ENCODE measurements around the gene EPB41L2. TPM values are rescaled to one million over a fixed set of nuclear protein-coding genes. Genes with fewer than 3 reads are reported as not detected.

Gene EPB41L2
- total and polyA plus RNA-seq, 2 experiments from 2014 or later = 76.2 to 91.7 TPM

- ATAC-seq (no peak), DNase-seq (ENCODE audit: low spot score) (no peak)
- Histone ChIP-seq H3K79me2 (replicated peaks; ENCODE audit: insufficient read depth) (peaks cover 62% of the 10 kb centered on the region), H3F3A (replicated peaks; ENCODE audit: low read depth) (no peaks in the 10 kb centered on the region), H2AFZ (no peak overlapping the region), H3K27me3 (ENCODE audit: insufficient read depth) (no peaks in the 10 kb centered on the region), H3K4me1 (ENCODE audit: insufficient read depth) (no peaks in the 10 kb centered on the region), H4K20me1 (replicated peaks; ENCODE audit: insufficient read depth) (no peaks in the 10 kb centered on the region; the same call in 1 of the 2 replicates), H3K9me2 (ENCODE audit: insufficient read depth) (peaks cover 7% of the 10 kb centered on the region; the same call in 1 of the 2 replicates), H3K36me3 (ENCODE audit: insufficient read depth) (no peaks in the 10 kb centered on the region), H3K27ac (ENCODE audit: low read depth) (no peak overlapping the region), H3K4me3 (no peak overlapping the region), H3K4me2 (no peak overlapping the region)
- no peaks in the 10 kb centered on the region for H3K36me3 Mint-ChIP-seq (ENCODE audit: low read depth)
- no peak overlapping the region for H3K27ac Mint-ChIP-seq
- H3K4me1 Mint-ChIP-seq = no peaks in the 10 kb centered on the region; the same call in 2 of the 3 replicates
- no peaks in the 10 kb centered on the region for H3K27me3 Mint-ChIP-seq (ENCODE audit: insufficient read depth, low read depth, poor library complexity)
- H3K9me3 Mint-ChIP-seq = no peaks in the 10 kb centered on the region
- TF ChIP-seq EZH2phosphoT487 (IDR thresholded peaks at IDR 0.05; ENCODE audit: unreplicated experiment) (no peak), CTCF (conservative IDR thresholded peaks at IDR 0.05; ENCODE audit: low read depth in 2 of 2) (no peak), ZNF114 (CRISPR knock-in tag; IDR thresholded peaks at IDR 0.05) (no peak), ZNF462 (CRISPR knock-in tag; IDR thresholded peaks at IDR 0.05) (no peak), POLR2AphosphoS5 (IDR thresholded peaks at IDR 0.05; ENCODE audit: low read depth) (no peak), EZH2 (IDR thresholded peaks at IDR 0.05; ENCODE audit: low read depth, unreplicated experiment) (no peak), ETS1 (IDR thresholded peaks at IDR 0.05) (no peak), STAT1 (IDR thresholded peaks at IDR 0.05; ENCODE audit: unreplicated experiment) (no peak), REST (IDR thresholded peaks at IDR 0.05; ENCODE audit: unreplicated experiment) (no peak), CREB1 (CRISPR knock-in tag; IDR thresholded peaks at IDR 0.05; ENCODE audit: low read depth) (no peak), NANOG (IDR thresholded peaks at IDR 0.05; ENCODE audit: borderline replicate concordance) (no peak), ZNF331 (CRISPR knock-in tag; IDR thresholded peaks at IDR 0.05; ENCODE audit: low read depth) (no peak), JUNB (IDR thresholded peaks at IDR 0.05; ENCODE audit: unreplicated experiment) (no peak)
- no peak overlapping the region for H3K4me3 Mint-ChIP-seq
Observed at GRCh38 chr6:131036601-131037000, 26.4 kb downstream of the EPB41L2 start.

Data from GM23338 (cell line).